ENCODE data around the gene TMEM151B.

The TMEM151B gene

DNA sequence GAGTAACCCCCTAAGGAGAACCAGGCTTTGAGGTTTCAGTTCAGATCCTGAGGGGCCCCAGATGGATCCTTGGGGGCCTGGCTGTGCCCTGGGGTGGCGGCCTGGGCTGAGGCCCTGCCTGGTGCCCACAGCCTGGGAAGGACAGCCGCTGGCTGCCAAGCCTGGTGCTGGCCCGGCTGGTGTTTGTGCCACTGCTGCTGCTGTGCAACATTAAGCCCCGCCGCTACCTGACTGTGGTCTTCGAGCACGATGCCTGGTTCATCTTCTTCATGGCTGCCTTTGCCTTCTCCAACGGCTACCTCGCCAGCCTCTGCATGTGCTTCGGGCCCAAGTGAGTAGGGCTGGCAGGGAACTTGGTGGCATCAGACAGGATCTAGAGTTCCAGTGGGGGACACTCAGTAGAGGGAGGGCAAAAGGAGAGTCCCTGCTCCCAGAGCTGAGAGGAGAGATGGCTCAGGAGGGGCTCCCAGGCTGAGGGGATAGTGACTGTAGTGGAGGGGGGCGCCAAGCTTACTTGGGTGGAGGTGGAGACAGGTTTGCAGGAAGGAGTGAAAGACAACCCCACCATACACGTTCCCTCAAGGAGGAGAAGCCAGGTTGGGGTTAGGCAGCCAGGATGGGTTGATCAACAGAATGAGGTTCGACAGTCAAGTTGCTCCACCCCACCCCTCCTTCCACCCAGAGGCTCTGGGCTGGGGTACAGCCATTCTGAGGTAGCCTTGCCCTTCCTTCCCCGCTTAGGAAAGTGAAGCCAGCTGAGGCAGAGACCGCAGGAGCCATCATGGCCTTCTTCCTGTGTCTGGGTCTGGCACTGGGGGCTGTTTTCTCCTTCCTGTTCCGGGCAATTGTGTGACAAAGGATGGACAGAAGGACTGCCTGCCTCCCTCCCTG lies 37.3 kb upstream of the TMEM151B start:
- no peak for DNase-seq (ENCODE audit: low read depth)

DNA sequence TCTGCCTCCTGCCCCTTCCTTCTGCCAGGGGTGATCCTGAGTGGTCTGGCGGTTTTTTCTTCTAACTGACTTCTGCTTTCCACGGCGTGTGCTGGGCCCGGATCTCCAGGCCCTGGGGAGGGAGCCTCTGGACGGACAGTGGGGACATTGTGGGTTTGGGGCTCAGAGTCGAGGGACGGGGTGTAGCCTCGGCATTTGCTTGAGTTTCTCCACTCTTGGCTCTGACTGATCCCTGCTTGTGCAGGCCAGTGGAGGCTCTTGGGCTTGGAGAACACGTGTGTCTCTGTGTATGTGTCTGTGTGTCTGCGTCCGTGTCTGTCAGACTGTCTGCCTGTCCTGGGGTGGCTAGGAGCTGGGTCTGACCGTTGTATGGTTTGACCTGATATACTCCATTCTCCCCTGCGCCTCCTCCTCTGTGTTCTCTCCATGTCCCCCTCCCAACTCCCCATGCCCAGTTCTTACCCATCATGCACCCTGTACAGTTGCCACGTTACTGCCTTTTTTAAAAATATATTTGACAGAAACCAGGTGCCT lies 36.6 kb upstream of the TMEM151B start:
- no peak for DNase-seq (ENCODE audit: low read depth)

DNA sequence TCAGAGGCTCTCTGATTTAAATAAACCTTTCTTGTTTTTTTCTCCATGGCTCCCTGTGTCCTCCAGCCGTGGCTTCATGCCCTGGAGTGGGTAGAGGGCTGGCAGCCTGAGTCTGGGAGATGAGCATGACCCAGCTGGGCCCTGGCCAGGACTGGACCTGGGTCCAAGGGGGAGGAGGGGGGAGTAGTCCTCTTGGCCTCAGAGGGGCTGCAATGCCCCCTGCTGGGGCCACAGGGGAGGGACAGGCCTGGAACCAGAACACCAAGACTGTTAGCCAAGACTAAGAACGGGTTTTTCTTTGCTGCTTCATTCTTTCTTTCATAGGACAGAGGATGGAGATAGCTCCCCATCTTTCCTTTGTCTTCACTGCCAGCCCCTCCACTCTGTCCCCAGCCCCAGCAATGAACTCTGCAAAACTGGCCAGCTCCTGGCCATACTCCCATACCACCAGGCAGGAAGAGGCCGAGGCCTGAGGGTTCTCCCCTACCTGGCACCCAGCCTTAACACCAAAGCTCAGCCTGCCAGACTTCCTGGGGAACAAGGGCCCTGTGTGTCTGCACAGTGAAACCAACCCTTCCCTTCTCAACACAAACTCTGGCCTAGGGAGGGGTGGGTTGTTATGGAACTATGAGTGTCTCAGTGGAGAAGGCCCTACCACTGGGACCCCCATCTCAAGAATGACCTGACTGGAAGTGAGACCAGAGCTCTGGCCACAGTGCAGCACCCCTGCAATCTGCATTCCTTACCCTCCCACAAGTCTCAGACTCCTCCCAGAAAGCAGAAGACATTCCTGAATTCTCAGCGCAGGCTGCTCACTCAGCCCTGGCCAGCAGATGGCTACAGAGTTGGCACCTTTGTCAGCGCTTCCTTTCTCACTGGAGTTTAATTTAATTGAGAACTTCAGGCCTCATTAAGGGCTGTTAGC lies 35.9 kb upstream of the TMEM151B start:
- no peak for DNase-seq (ENCODE audit: low read depth)

DNA sequence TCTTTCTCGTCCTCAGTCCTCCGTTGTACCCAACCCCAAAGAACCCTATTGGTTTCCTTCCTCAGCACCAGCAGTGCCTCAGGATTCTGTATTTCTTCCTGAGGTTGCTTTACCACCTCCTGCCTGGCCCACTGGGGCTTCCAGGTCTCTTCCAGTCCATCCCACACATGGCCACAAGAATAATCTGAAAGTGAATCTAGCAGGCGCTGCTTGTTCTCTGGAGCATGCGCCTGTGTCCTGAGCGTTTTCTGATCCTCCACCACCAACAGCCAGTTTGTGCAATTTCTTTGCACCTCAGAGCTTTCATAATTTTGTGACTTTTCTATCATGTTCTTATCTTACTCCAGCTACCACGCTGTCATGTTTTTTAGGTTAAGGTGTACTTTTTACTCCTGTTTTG lies 35.0 kb upstream of the TMEM151B start:
- DNase-seq (ENCODE audit: low read depth): no peak

DNA sequence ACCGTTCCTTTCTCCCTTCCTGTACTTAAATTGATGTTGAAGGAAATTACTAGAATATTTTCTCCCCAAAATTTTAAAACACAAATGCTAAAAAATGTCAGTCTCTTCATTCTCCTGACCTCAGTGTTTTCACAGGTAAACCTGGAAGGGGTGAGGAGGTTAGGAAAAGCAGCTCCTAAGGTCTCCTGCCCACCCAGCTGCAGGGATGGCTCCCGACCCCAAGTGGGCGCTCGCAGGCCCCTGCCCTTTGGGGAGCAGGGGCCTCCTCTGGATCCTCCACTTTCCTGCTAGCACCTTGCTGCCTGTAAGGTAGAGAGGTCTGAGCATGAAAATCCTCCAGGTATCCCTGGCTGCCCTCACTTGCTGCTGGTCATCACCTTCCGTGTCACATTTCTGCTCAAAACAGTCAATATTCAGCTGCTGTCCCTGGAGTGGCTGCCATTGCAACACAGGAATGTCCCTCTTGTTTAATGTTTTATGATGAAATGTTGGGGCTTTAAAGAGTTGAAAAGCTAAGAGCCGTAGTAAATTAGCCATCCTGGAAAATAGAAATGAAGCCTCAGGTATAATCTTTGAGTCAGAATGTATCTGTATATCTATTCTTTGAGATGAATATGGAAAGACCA lies 34.2 kb upstream of the TMEM151B start:
- no peak for DNase-seq (ENCODE audit: low read depth)

DNA sequence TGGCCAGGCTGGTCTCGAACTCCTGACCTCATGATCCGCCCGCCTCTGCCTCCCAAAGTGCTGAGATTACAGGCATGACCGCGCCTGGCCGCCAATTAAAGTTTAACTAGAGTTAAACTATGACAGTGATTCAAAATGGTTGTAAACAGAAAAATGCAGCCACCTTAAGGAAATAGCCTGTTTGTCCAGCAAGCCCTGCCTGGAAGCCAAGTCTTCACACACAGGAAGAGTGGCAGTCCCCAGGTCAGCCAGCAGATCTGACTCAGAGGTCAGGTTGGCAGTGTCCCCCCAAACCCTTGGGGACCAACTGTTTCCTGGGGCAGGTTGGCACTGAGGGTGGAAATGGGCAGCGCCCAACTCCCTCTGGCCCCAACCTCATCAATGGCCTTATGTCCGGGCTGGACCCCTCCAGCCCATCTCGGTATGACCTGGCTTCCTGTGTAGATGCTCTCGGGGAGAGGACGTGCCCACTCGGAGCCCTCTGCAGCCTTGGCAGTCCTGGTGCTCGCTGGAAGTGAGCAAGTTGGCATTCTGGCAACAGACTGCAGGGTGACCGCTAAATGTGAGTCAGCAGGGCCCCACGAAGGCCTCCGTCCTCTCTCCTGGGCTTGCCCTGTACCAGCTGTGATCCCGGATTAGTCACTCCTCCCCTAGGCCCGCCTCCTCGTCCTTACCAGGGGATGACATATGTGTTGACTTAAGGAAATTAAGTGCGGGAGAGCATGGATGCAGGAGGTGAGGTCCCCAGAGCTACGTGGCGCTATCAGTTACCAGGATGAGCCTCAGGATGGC lies 33.0 kb upstream of the TMEM151B start:
- peak; percentile 54 for DNase-seq (ENCODE audit: low read depth)

DNA sequence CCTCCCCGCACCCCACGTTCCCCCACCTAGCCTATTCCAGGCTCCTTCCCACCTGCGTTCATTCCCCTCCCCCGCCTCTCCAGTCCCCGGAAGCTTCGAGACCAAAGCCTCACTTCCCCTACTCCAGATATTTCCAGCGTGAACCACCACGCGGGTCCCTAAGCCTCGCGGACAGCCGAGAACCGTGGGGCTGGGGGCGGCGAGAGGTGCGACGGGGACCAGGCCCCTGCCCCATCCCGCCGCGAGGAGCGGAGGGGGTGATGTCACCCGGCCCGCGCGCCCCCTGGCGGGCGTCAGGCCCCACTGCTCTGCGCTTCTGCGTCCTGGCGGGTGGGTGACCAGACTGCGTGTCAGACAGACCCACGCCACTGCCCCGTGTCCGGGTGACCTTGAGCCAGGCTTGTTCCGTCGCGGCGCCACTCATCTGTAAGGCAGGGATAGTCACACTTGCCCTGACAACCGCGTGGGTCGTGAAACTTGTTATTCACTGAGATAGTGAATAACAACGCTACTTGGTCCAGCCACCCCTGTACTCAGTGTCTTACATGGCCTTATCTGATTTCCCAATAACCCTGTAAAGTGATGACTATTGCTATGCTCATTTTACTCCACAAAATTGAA lies 32.3 kb upstream of the TMEM151B start:
- peak; percentile 67 for DNase-seq (ENCODE audit: low read depth)

DNA sequence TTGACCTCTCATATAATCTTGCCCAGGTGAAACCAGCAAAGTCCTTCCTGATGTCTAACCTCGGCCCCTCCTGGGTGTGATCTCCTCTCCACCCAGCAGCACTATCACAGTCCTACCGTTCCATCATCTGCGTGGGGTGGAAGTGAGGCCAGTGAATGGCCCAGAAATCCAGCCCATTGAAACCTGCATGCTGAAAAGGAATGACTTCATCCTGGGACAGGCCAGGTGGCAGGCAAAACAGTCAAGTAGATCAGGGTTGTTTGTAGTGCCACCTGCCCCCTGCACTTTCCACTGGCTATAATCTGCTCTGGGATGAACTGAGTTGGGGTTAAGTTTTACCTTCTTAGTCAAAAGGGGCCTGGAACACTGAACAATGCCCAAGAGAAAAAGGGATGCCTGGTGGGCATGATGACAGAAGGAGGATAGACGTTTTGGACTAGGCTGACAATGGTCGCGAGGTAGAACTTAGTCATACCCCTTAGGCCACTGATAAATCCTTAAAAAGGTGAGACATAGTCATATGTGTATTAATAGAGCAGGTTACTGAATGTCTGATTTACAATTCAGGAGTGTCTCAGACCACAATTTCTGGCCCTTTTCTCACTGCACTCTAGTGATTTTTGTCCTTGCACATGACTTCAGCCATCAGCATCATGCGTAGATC lies 31.4 kb upstream of the TMEM151B start:
- DNase-seq (ENCODE audit: low read depth): no peak

DNA sequence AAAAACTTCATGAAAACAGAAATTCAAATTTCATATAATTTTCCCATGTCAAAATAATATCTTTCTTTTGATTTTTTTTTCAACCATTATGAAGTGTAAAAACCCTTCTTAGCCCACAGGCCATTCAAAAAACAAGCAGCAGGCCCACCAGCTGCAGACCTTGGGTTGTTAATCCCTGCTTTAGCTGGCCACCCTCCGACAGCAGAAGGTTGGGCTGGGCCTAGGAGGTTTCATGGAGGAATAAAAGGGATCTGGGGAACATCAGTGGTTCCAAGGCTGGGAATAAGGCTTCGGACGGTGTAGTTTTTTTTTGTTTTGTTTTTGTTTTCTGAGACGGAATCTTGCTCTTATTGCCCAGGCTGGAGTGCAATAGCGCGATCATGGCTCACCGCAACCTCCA lies 26.9 kb upstream of the TMEM151B start:
- no peak for DNase-seq (ENCODE audit: low read depth)

DNA sequence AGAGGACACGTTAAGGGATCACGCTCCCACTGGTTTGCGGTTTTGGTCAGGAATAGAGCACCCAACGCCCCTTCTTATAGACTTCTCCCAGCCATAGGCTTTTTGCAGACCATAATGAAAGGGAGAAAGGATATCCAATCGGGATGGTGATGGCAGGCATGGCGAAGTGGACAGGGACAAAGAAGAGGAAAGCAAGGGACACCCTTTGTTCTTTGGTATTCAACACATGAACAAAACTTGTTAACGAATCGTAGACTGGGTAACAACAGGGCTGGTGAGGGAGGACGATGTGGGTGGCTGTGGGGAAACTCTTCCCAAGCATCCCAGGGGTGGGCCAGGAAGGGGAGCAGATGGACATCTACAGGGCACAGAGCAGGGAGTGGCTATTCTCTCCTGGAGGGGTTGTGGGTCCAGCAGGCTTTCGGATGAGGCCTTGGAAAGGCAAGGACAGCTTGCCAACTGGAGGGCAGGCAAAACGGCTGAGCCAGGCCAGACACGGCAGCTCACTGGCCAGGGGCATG lies 24.8 kb upstream of the TMEM151B start:
- DNase-seq (ENCODE audit: low read depth): no peak

DNA sequence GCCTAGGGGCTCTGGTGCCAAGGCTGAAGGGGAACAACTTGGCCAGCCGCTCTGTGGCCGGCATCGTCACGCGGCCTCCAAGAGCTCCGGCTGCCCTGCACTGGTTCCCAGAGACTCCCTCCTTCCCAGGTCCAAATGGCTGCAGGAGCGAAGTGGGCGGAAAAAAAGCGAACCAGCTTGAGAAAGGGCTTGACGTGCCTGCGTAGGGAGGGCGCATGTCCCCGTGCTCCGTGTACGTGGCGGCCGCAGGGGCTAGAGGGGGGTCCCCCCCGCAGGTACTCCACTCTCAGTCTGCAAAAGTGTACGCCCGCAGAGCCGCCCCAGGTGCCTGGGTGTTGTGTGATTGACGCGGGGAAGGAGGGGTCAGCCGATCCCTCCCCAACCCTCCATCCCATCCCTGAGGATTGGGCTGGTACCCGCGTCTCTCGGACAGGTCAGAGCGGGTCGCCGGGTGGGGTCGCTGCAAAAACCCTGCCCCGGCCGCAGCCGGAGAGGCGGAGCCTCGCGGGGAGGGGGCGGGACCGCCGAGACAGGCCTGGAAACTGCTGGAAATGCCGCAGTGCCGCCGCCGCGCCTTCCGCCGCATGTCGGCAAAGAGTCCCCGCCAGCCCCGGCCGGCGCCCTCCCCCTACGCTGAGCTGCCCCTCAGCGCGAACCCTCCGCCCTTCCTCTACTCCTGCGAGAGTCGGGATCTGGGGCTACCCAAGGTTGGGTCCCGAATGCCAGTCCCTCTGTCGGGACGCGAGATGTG lies 24.2 kb upstream of the TMEM151B start:
- DNase-seq (ENCODE audit: low read depth): peak; percentile 79

DNA sequence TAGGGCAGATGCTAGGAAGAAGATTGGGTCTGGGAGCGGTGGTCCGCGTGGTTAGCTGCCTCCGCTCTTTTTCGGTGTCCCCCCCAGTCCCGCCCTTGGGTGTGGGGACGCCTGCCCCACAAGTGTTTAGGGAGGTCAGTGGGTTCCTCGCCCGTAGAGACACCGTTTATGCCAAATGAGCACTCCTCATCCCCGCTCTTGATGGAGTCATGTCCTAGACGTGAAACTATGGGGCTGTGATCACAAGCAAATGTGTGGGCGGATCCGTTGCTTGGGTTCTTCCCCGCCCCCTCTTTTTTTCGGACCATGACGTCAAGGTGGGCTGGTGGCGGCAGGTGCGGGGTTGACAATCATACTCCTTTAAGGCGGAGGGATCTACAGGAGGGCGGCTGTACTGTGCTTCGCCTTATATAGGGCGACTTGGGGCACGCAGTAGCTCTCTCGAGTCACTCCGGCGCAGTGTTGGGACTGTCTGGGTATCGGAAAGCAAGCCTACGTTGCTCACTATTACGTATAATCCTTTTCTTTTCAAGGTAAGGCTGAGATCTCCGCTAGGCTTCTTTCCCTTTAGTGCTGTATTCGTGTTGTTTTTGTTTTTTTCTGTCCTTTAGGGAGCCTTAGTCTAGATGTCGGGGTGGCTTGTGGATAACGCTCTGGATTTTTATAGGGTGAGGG lies 23.4 kb upstream of the TMEM151B start, which contains the start of gene HSP90AB1:
Gene HSP90AB1 (plus strand): TSS at position 439 of the 675 bp plus-strand sequence. CDS start 1,529 bp downstream, outside the sequence.
- peak; percentile 97 for DNase-seq (ENCODE audit: low read depth)

DNA sequence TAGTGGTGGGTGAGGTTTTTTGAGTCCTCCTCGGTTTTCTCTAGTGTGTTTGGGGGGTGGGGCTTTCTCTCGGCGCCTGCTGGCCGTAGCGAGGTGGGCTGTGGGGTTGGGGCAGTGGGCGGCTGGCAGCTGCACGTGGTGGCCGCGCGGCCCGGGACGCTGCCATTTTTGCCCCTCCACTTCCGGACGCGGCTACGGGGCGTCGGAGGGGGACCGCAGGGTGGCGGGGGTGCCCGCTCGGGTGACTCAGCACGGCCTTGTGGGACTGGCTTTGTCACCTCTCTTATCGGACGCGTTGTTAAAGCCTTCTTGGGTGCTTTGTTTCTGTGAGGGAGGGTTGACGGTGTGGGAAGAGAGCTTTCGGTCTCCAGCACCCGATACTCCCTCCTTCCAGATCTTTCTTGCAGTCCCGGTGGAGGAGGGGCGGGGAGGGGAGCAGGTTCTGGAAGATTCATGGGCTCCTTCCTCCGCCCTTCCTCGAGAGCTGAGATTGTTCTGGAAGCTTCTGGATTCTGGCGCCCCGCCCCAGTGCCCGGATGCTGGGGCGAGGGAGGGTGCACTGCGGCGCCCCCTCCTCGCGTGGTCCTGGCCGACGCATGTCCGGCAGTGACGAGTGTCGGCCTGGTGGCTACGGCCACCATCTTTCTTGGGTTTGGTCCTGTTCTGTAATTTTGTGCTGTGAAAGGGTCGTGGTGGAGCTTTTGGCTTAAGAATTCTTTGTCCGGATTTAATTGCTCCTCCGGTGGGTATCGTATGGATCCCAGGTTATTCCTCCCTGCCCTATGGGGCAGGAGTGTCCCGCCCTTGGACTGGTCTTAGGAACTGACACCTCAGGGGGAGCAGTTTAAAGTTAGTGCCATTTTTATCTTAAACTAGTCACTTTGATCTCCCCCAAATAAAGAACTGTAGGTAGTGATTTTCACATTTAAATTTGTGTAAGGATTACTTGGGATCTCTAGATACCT lies 22.6 kb upstream of the TMEM151B start:
- DNase-seq (ENCODE audit: low read depth): peak; percentile 89

DNA sequence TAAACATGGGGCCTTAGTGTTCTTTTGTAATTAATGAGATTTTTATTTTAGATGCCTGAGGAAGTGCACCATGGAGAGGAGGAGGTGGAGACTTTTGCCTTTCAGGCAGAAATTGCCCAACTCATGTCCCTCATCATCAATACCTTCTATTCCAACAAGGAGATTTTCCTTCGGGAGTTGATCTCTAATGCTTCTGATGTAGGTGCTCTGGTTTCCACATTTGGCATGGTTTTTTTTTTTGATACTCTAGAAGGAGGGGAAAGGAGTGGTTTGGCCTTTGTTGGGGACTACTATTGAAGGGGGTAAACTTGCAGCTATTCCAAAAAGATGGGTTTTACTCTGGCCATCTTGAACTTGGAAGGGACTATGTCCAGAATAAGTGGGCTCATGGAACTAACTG lies 21.7 kb upstream of the TMEM151B start:
- no peak for DNase-seq (ENCODE audit: low read depth)

DNA sequence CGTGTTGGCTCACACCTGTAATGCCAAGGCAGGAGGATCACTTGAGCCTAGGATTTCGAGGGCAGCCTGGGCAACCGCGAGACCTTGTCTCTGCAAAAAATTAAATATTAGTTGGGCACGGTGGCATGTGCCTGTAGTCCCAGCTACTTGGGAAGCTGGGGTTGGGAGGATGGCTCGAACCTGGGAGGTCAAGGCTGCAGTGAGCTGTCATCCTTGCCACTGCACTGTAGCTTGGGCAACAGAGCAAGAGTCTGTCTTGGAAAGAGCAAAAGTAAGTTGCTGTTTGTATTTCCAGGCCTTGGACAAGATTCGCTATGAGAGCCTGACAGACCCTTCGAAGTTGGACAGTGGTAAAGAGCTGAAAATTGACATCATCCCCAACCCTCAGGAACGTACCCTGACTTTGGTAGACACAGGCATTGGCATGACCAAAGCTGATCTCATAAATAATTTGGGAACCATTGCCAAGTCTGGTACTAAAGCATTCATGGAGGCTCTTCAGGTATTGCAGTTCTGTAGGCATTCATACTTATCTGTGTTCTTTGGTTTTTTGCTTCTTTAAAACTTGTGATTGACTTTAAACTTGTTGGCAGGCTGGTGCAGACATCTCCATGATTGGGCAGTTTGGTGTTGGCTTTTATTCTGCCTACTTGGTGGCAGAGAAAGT lies 21.0 kb upstream of the TMEM151B start:
- DNase-seq (ENCODE audit: low read depth): no peak

DNA sequence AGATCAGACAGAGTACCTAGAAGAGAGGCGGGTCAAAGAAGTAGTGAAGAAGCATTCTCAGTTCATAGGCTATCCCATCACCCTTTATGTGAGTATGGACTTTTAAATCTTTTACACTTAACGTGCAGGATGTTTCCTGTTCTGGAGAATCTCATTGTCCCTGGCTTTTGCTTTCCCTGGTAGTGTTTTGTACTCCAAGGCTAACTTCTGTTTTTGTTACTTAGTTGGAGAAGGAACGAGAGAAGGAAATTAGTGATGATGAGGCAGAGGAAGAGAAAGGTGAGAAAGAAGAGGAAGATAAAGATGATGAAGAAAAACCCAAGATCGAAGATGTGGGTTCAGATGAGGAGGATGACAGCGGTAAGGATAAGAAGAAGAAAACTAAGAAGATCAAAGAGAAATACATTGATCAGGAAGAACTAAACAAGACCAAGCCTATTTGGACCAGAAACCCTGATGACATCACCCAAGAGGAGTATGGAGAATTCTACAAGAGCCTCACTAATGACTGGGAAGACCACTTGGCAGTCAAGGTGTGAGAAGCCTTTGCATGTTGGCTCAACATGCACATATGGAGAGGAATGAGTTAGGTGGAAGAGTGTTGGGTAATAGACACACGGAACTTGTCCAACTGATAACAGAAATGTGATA lies 20.1 kb upstream of the TMEM151B start:
- DNase-seq (ENCODE audit: low read depth): no peak

All from stimulated activated CD4-positive, alpha-beta T cell treated with anti-CD3 and anti-CD28 coated beads, Interleukin-2, amount 100 ng/mL, for 4 hours (primary cell).